ENCODE measurements around the gene RBM10.

The RBM10 gene

DNA sequence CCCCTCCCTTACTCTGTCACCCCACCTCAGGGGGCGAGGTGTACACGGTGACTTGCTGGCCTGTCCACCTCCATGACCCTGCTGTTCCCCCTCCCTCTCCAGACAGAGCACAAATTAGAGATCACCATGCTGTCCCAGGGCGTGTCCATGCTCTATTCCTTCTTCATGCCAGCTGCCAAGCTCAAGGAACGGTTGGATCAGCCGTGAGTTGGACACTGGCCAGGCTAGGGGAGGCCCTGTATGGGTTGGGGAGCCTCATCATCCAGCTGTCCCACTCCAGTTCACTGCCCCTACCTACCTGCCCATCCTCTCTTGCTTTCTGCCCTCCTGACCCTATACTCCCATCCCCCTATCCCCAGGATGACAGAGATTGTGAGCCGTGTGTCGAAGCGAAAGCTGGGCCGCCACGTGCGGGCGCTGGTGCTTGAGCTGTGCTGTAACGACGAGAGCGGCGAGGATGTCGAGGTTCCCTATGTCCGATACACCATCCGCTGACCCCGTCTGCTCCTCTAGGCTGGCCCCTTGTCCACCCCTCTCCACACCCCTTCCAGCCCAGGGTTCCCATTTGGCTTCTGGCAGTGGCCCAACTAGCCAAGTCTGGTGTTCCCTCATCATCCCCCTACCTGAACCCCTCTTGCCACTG, 69.5 kb downstream of the RBM10 start:
- 0 out of 2 replicates have a peak, but pooled peaks have one; percentile 9 for TF ChIP-seq POLR2AphosphoS5 (IDR thresholded peaks at IDR 0.05; ENCODE audit: low read depth, low read length)
- TF ChIP-seq TAF1 (IDR thresholded peaks at IDR 0.05; ENCODE audit: borderline replicate concordance, insufficient read depth, low read length): no peak

DNA sequence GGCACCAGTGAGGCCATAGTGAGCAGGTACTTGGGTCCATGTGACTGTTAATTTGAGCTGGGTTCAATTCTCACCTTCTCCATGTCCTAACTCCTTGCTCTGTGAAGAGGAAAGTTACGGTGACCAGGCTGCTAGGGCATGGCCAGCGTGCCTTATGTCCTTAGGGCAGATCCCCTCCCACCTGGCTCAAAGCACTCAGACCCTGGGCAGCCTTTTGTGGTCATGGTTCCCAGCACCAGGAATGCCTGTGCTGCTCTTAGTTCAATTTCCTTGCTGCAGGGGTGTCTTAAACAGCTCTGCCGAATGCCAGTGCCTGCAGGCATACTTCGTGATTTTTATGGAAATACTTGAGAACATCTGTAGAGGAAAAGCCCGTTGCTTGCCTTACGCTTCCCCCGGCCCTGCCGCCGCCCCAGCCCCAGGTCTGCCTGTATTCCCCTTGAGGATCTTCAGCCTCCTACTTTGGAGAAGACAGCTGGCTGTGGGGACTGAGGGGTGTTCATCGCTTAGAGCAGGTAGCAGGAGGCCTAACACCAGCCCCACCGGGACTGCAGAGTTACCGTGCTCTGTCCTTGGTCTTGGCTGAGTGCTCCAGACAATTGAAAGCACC, 70.4 kb downstream of the RBM10 start:
- TF ChIP-seq, protein P1, sequence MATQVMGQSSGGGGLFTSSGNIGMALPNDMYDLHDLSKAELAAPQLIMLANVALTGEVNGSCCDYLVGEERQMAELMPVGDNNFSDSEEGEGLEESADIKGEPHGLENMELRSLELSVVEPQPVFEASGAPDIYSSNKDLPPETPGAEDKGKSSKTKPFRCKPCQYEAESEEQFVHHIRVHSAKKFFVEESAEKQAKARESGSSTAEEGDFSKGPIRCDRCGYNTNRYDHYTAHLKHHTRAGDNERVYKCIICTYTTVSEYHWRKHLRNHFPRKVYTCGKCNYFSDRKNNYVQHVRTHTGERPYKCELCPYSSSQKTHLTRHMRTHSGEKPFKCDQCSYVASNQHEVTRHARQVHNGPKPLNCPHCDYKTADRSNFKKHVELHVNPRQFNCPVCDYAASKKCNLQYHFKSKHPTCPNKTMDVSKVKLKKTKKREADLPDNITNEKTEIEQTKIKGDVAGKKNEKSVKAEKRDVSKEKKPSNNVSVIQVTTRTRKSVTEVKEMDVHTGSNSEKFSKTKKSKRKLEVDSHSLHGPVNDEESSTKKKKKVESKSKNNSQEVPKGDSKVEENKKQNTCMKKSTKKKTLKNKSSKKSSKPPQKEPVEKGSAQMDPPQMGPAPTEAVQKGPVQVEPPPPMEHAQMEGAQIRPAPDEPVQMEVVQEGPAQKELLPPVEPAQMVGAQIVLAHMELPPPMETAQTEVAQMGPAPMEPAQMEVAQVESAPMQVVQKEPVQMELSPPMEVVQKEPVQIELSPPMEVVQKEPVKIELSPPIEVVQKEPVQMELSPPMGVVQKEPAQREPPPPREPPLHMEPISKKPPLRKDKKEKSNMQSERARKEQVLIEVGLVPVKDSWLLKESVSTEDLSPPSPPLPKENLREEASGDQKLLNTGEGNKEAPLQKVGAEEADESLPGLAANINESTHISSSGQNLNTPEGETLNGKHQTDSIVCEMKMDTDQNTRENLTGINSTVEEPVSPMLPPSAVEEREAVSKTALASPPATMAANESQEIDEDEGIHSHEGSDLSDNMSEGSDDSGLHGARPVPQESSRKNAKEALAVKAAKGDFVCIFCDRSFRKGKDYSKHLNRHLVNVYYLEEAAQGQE (IDR thresholded peaks at IDR 0.05; ENCODE audit: insufficient read depth in 1 of 2, low read depth in 2 of 2, low read length in 2 of 2): no peak
- TF ChIP-seq POLR2AphosphoS5 (IDR thresholded peaks at IDR 0.05; ENCODE audit: low read depth, low read length) (no peak), FOXP2 (optimal IDR thresholded peaks at IDR 0.05; ENCODE audit: borderline replicate concordance, extremely low read depth, extremely low read length, insufficient read depth) (no peak), SIN3A (IDR thresholded peaks at IDR 0.05; ENCODE audit: borderline replicate concordance, insufficient read depth, low read length) (no peak), TAF1 (IDR thresholded peaks at IDR 0.05; ENCODE audit: borderline replicate concordance, insufficient read depth, low read length) (no peak)

DNA sequence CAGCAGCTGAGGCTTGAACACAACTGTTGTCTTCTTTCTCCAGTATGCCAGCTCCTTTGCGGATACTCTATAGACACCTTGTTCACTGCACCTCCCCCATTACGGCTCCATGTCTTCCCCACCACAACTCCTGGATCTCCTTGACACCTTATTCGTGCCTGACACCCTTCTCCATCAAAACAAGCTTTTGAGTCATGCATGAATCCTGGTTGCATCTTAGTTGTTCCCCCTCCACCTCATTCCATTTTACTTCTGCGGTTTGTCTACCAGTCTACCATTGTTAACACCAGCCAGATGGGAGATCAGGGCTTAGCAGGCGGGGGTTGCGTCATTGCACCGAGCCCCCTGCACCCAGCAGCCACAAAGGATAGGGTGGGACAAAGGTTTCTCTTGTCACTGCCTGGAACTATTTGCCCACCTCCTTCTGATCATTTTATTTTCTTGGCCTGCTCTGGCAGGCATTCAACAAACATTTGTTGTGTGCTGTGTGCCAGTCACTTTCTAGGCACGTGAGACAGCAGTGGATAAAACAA, 71.4 kb downstream of the RBM10 start:
- TF ChIP-seq POLR2AphosphoS5 (IDR thresholded peaks at IDR 0.05; ENCODE audit: low read depth, low read length) (no peak), TAF1 (IDR thresholded peaks at IDR 0.05; ENCODE audit: borderline replicate concordance, insufficient read depth, low read length) (no peak), FOXP2 (optimal IDR thresholded peaks at IDR 0.05; ENCODE audit: borderline replicate concordance, extremely low read depth, extremely low read length, insufficient read depth) (no peak), SIN3A (IDR thresholded peaks at IDR 0.05; ENCODE audit: borderline replicate concordance, insufficient read depth, low read length) (no peak)
- TF ChIP-seq, protein P1 (IDR thresholded peaks at IDR 0.05; ENCODE audit: insufficient read depth in 1 of 2, low read depth in 2 of 2, low read length in 2 of 2): no peak

DNA sequence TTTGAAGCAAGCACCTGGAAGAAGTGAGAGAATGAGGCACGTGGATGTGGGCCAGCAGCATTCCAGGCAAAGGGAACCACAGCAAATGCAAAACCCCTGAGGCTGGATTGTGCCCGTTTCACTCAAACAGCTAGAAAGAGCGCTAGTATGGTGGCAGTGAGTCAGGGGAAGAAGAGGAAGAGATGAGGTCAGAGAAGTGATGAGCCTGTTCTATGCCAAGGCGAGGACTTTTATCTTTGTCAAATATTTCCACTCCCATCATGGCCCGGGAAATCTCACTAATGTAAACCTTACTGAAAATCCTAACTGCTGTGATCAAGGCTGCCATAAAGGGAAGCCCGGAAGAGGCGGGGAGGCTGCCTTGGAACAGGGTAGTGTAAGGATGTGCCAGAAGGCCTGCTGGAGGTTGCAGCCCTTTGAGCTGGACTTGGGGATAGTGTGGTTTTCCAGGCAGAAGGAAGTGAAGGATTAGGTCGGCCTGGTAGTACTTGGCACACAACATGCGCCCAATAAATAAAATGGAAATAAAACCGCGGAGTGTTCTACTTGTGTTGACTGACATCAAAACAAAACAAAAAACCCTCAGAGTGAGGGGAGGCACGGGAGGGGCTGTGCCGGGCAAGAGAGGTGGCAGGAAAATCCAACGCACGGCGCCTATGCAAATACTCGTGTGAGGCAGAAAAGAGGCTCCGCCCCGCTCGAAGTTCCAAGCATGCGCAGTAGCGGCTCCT, 72.3 kb downstream of the RBM10 start:
- no peak for TF ChIP-seq FOXP2 (optimal IDR thresholded peaks at IDR 0.05; ENCODE audit: borderline replicate concordance, extremely low read depth, extremely low read length, insufficient read depth)
- no peak for TF ChIP-seq SIN3A (IDR thresholded peaks at IDR 0.05; ENCODE audit: borderline replicate concordance, insufficient read depth, low read length)
- no peak for TF ChIP-seq TAF1 (IDR thresholded peaks at IDR 0.05; ENCODE audit: borderline replicate concordance, insufficient read depth, low read length)
- TF ChIP-seq, protein P1 (IDR thresholded peaks at IDR 0.05; ENCODE audit: insufficient read depth in 1 of 2, low read depth in 2 of 2, low read length in 2 of 2): no peak
- TF ChIP-seq POLR2AphosphoS5 (IDR thresholded peaks at IDR 0.05; ENCODE audit: low read depth, low read length): no peak; the same call in 1 of the 2 replicates

DNA sequence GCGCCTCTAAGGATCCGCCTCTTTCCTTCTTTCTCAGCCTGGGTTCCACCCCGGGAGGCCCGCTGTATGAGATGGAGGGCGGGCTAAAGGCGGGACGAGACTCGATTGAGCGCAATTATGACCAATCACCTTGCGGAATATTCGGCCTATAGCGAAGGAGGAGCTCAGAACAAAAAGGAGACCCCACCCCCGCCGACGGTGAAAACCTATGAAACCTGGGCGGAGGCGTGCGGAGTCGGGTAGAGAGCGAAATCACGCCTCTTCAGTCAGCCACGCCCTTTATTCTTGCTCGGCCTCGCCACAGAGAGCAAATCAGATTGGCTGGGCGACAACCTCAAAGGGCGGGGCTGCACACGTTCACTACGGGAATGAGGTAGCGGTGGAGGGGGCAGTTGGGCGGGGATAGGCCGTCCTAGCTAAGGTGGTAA, 72.8 kb downstream of the RBM10 start:
- TF ChIP-seq SIN3A (IDR thresholded peaks at IDR 0.05; ENCODE audit: borderline replicate concordance, insufficient read depth, low read length) (no peak), FOXP2 (optimal IDR thresholded peaks at IDR 0.05; ENCODE audit: borderline replicate concordance, extremely low read depth, extremely low read length, insufficient read depth) (no peak), TAF1 (IDR thresholded peaks at IDR 0.05; ENCODE audit: borderline replicate concordance, insufficient read depth, low read length) (no peak), POLR2AphosphoS5 (IDR thresholded peaks at IDR 0.05; ENCODE audit: low read depth, low read length) (no peak)
- TF ChIP-seq, protein P1 (IDR thresholded peaks at IDR 0.05; ENCODE audit: insufficient read depth in 1 of 2, low read depth in 2 of 2, low read length in 2 of 2): no peak

Data from PFSK-1 (cell line).